NCI-H2196 treated with DMSO at 0.1 percent for 48 hours (cell line): ENCODE data around the gene SPTBN1.

Source experiments
- DNase-seq: peaks from one replicate; lab custom pipeline; 2025; ENCODE audit not compliant: unreplicated experiment; lab: John Stamatoyannopoulos, UW

SPTBN1 gene

DNA sequence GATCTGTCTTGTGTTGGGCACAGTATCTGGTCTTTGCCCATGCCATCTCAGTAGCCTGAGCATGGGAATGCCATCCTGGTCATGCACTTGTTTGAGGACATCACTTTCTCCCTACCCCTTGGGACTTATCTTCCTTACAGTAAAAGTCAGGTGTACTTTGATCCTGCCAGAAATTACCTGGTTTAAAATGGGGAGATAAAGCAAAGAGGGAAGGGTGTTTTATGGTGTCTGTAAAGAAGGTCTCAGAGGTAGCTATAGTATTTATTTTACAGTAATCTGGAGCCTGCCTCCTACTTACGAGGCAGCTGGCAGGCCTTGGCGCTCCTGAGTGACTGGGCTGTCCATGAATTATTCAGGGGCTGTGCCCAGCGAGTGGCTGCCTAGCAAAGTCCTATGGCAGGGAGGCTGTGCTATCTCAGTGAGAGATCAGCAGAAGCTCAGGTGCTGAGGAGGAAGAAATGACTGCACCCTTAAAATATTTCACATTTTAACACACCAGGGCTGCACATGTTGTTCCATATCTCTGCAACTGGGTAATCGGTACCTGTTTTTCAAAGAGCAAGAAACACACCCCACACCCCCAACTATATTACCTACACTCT is 93.9 kb downstream of the SPTBN1 start:
- no peak for DNase-seq

DNA sequence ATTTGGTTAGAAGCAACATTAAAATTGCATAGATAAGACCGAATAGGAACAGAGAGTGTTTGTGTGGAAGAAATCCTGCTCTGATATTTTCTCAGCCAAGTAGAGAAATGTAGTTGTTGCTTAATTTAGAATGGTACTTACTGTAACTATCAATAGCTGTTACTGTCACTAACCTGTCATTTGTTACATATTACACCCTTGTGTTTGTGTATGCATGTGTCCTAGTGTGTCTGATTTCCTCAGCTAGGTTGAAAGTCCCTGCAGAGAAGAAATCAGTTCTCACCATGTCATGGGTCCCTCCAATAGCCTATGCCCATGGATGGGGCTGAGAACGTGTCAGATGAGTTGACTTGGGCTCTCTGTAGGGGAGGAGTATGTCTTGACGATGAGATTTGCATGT is 94.4 kb downstream of the SPTBN1 start:
- DNase-seq: no peak

DNA sequence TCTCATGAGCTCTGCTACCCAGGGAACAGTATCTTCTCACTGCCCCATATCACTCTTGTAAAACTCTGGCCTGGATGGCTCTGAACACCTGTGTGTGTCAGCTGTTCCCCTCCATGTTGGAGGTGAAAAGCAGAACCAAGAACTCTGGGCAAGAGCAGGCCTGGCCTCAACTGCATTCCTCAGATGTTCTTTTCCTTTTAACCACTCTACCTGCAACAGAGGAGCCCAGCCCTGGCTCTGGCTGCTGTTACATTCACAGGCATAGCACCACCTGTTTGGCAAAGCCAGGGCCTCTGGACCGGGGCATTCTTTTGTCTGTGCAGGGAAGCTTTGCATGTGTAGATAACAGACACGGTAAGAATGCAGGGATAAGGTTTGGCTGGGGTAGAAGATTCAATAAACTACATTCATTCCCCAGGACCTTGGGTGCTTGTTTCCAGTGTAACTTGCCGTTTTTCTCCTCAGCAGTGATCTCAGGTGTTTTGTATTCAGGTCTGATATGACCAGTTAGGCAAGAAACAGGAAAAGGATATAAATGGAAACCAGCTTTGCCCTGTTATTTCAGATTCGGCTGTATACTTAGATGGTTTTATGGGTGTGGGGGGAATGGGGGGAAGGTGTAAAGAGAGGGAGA is 95.1 kb downstream of the SPTBN1 start:
- no peak for DNase-seq

DNA sequence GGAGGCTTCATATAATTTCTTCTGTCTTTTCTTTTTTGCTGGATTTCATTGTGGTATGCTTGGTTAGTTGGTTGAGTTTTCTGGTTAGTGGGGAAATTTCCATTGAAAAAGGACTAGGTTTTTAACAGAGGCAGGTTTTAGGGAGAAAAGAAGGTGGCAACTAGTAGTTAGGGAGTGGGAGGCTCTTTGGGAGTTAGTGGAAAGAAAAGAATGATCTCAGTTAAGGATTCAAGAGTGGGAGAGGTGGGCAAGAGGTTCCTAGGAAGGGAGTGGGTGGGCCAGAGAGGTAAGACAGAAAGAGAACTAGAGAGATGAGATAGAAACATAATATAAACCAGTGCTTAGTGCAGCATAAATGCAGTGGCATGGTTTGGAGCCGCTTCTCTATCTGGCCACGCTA is 96.9 kb downstream of the SPTBN1 start:
- no peak for DNase-seq

DNA sequence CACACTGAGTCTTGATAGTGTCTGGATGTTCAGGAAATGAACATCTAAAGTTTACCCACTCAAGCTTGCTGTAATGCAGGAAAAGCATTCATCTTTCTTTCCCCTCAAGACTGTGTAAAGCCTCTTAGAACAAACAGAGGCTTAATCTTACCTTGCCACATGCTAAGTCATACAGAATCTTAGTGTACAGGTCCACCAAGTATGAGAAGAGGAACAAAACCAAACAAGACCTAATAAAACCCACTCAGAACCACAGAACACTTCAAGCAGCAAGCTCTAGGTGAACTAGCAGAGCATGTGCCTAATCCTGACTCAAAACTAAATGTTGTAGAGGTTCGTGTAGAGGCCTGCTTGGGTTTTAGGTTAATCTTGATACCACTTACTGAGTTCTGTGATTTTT is 97.6 kb downstream of the SPTBN1 start:
- DNase-seq: no peak

DNA sequence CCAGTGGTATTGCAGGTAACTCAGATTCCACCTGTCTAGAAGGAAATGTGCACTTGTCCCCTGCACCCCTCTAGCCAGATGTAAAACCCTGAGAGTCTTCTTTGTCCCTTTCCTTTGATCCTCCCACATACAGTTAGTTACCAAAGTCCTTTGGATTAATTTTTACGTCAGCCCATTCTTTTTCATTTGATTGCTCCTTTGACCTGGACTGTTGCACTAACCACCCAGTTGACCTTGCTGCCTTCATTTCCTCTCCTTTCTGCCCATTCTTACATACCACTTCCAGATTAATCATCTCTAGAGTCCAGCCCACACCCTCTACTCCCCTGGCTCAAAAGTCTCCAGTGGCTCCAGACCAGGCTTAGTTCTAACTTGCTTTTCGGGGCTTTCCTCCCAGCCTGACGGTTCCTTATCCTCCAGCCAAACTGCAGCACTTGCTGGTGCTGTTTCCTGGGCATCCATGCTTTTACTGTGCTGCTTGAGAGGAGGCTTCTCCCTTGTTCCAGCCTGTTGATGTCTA is 99.3 kb downstream of the SPTBN1 start:
- no peak for DNase-seq

DNA sequence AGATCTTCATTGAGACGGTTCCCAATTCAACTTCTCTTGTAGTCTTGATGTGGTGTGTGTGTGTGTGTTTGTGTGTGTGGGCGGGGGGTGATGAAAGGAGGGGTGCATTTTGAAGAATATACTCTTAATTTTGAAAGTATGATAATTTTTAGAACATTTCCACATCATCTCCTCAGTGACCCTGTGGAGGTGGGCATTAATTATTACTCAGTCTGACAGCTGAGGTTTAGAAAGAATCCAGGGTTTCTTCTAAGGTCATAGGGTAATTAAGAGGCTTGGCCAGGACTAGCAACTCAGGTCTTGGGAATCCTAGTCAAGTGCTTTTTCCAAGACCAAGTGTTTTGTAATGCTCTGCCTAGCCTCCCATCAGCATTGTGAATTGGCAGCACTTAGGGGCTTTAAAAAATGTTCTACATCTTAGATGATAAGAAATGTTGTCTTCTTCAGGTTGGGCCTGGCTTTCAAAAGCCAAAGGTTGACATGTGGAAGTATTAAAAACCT is 100.5 kb downstream of the SPTBN1 start:
- DNase-seq: no peak

DNA sequence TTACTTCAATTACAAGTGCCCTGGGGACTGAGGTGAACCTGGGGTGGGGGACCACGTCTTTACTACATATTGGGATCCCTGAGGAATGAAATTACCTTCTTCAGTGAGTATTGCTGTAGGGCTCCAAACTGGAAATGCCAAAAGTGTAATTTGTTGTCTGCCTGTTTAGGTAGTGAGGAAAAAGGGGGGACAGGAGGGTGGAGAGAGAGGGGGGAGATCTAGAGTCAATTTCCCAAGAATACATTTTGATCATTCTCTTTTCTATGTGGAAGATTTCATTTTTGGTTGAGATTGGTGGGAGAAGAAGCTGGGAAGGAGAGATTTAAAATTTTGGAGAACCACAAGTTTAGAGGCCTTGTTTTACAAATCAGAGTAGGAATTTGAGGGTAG is 101.1 kb downstream of the SPTBN1 start:
- DNase-seq: no peak

DNA sequence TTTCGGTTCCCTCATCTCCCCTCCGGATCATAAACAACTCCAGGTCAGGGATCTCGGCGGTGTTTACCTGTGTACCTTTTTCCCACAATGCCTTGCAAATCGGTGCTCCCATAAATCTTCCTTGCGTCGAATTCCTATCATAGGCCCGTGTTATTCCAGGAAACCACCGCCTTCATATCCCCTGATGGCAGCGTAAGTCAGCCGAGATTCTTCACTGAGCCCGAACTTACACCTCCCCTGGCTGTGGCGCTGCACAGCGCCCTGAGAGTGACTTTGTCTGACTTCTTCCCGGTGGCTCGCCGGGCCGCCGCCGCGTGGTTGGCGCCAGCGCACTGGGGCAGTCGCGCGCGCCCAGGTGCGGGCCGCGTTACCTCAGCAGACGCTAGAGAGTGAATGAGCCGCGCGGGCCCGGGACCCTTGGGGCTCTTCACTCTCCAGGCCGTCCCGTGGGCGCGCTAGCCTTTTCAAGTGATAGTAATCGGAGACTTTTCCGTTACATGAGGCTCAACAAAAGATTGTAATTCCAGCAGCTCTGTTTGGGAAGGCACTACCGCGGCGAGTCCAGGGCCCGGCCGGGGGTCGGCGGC is 101.6 kb downstream of the SPTBN1 start:
- no peak for DNase-seq

DNA sequence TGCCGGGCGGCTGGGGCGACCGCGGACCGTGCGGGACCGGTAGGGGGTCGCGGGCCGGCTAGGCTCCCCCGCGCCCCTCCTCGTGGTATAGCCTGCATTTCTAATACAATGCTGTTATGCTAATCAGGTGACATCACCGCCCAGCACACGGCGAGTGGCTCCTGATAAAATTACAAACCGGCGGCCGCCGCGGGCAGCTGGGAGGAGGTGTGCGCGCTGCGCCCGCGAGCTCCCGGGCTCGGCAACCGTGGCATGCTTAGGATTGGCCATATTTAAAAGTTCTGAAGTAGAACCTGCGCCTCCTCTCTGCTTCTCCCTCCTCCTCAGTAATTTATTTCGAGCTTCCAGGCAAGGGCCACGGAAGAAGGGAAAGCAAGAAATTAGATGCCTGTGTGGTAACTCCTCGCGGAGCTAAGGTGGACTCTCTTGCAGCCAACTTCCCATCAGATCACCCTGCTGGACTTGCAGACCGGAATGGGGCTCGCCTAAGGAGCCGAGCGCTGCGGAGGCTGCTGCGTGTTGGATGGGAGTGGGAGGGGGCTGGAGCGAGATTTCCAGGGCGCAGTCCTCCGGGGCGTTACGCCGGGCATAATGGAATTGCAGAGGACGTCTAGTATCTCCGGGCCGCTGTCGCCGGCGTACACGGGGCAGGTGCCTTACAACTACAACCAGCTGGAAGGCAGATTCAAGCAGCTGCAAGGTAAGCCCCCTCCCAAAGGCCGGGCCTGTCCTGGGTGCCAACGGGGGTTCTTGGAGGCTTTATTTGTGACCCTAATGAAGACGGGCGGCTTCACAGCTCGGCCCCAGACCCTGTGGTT is 102.3 kb downstream of the SPTBN1 start:
- DNase-seq: no peak

DNA sequence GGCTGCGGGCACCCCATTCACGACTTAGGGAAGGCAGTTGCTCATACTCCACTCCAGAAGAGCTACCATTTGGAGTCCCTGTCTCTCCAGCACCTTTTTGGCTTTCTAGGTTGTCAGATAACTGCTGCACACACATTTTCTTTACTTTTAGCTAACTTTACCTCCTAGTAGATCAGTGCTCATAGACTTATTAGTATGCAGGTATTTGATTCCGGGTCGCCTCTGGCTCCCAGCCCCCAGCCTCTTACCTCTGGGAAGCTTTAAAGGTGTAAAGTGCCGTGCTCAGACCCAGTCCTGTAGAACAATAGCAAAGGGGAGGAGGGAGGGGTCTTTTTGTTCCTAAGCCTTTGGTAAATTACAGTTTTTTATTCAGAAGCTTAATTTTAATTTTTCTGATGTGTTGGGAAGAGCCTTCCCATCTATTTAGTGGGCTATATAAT is 102.9 kb downstream of the SPTBN1 start:
- DNase-seq: no peak

DNA sequence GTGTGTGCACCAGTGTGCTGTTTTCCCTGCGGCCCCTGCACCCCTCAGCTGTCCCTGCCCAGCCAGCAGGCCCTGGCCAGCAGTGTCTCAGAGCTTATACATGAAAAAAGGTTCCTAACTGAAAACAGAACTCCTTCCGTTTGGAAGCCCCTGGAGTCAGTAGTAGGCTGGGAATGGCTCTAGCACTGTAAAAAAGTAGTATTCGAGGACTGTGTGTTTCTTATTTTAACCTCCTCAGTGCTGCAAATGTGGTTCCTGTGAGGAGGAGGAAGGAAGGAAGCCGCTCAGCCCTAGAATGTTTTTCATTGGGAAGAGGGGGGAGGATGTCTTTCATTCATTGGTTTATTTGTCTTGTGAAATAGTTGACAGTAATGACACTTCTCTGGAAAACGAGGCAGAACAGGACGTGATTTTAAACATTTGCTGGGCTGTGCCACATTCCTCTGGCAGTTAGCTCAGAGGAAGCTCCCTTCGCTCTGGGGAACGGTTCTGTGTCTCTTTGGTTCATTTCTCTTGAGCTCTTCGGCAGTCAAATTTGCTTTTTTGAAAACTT is 103.5 kb downstream of the SPTBN1 start:
- no peak for DNase-seq

DNA sequence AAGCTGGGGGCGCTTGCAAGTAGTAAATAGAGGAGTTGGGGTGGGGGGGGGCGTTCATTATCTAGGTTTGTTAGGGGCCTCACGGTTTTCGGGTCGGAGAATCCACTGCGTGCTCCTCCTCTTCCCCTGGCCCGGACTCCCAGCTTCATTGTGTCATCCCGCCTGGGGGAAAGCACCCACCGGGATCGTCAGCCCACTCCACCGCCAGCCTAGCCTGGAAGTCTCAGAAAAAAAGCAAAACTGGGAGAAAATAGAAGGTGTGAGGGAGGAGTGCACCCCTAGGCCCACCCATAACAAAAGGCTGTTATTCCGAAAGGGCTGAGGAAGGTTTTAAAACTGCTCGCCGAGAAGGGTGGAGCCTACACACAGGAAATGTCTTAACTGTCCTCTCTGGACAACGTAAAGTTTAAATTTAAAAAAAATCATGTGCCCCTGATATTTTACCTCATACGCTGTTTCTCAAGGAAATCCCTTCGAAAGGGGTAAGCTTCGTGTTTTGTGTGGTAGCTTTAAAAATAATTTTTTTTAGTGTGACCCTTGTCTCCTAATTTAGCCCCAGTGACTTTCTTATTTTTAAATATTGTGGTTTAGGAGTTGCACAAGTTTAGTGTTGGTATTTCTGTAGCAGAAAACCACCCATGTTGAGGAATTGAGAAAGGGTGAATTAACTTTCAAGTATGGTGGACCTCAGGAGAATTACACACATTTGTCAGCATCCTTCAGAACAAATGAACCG is 104.2 kb downstream of the SPTBN1 start:
- no peak for DNase-seq

DNA sequence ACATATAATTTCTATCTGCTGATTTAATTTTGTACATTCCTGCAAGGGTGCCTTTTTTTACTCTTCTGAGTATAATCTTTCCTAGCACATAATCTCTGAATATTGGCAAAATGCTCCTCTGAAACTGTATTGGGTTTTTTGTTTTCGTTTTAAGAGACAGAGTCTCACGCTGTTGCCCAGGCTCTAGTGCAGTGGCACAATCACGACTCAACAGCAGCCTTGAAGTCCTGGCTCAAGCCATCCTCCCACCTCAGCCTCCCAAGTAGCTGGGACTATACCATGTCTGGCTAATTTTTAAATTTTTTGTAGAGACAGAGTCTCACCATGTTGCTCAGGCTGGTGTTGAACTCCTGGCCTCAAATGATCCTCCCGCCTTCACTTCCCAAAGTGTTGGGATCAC is 104.9 kb downstream of the SPTBN1 start:
- no peak for DNase-seq

DNA sequence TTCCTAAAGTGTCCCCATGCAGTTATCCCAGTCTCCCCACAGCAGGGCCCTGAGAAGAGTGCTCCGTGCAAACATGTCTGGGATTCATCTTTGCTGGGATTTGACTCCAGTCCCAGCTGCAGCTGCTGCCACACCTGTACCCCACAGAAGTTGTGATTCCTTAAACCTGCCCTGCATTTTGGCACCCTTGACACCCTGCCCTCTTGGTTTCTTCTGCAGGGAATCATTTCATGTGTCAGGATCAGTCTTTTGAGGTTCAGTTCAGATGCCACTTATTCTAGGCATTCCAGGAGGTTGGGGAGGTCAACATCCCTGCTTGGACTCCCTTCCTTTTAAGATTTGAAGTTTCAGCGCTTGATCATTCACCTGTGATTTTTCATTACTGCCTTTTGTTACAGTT is 108.3 kb downstream of the SPTBN1 start:
- no peak for DNase-seq

DNA sequence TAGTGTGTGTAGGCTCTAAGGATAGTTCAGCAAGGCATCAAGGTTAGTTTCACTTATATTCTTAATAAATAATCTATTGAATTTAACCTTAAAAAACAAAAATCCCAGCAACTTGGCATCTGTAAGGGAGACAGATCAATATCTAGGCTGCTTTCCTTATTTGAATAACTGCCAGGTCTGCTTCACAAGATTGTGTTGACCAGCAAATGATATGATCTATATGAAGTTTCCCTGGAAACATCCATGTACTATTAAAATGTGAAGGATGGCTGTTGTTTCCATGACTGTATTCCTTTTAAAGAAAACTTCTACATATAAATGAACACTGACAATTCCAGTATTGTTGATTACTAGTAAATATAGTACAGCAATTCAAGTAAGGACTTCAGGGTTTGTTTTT is 109.4 kb downstream of the SPTBN1 start:
- no peak for DNase-seq

DNA sequence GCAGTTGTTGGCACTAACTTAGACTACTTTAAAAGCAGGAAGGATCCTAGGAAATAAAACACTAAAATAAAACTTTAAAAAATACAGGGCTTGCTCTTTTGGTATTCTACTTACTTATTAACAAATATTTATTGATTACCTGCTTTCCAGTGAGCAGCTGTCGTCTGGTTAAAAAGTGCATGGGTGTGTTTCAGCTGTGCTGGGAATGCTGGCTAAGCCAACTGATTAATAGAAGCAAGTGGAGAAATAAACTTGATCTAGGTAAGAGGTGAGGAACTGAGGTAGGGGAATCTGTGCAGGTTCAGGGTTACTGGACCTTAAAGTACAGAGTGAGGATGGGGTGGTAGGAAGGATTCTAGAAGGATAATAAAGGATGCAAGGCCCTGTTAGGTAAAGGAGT is 110.8 kb downstream of the SPTBN1 start:
- no peak for DNase-seq

DNA sequence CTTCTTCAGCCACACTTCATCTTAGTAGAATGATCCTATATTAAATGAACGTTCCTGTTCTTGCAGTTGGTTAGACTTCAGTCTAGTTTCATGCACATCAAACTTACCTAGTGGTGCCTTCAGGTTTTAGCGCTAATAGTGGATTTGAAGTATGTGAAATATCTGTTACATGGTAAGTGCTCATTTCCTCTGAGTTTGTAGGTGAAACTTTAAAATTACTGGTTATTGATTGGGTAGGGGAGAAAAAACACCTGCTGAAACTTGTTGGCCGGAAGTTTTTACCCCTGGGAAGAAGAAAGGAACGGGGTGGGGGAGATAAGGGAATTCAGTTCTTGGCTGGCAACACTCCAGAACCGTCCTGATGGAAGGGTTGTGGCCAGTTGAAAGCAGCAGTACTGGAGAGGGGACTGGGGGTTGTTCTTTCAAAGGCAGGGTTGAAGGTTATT is 112.8 kb downstream of the SPTBN1 start:
- DNase-seq: no peak

DNA sequence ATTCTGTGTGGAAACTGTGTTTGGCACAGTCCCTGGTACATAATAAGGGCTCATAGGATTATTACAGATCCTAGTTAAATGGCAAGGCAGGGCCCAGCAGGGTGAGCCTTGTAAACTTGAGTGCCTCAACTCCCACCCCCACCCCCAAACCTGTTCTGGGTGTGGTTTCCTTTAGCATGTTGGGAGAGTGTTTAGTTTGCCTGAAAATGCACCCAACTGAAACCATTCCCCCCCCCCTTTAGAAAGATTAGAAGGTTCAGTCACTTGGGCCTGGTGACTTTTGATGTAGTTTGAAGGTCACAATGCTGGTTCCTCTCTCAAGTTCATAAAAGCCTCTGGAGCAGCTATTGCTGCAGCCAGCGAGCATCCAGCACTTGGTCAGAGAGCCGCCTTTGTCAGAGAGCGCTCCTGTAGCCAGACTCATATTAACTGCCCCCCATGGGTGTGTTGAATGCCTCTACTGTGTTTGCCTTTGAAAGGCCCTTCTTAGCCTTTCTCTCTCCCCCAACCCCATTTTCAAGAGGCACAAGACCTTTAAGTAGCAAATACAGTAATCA is 113.7 kb downstream of the SPTBN1 start:
- no peak for DNase-seq

DNA sequence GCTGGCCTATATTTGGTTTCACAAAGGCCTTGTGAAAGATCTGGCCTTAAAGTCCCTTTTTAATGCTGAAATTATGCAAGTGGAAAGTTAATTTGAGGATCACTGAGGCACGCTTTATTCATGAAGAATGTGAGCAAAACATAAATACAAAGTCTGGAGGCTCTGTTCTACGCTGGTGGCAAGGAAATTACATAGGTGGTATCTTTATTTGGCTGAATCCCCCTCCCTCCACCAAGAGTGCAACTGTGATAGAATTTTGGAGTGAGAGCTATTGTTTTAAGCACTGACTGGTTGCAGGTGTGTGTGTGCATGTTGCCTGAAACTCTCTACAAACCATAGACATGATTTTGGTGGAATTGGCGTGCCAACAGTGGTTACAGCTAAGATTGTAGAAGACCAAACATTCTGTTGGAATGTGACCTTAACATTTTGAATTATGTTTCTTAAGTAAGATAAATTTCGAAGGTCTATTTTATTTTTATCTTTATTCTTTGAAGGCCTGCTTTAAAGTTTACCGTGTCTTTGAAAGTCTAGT is 114.3 kb downstream of the SPTBN1 start:
- no peak for DNase-seq
